HepG2 (cell line): Measurements from ENCODE around the gene MRM3. TPM values are rescaled to one million over a fixed set of nuclear protein-coding genes. Genes with fewer than 3 reads are reported as not detected.
"Not testable (repeated sequence)": the region's sequence is repeated elsewhere in the genome, so short reads cannot be mapped to it uniquely, and the experiment has no call there.

Experiments
- ATAC-seq: fragments of 200-7000 bp; cut with Tn5 transposase; 3 replicates; pipeline ENCODE4 v1.9.1; 2020; ENCODE audit warnings: mild to moderate bottlenecking, moderate library complexity
- BruUV-seq: library from RNA; stranded (reverse); fragments of 400-500 nt; replicated peaks from 2 replicates; lab custom pipeline; 2021; lab: Mats Ljungman, UMichigan
- CTCF ChIA-PET: fragments of 300-600 bp; formaldehyde crosslinking; extraction: SDS; loops from one replicate; lab custom pipeline; 2021; ENCODE audit warnings: low total read pairs, inconsistent platforms, low intra/inter-chr PET ratio; lab: Yijun Ruan, JAX
- POLR2A ChIA-PET: fragments of 350-600 bp; sonication (Branson Sonifier 250); formaldehyde crosslinking; loops from one replicate; lab custom pipeline; 2020; ENCODE audit warnings: antibody characterized with exemption, inconsistent platforms; lab: Yijun Ruan, JAX
- DNase-seq: peaks from one replicate; pipeline ENCODE4 v3.0.0-alpha.2; 2015; ENCODE audit warnings: low spot score
- FAIRE-seq: peaks from 3 replicates; lab custom pipeline; 2011; peaks lifted over from hg19 to GRCh38; lab: Jason Lieb, UNC
- H2AFZ ChIP-seq: one replicate; pipeline ENCODE4 v1.6.1; 2011; ENCODE audit warnings: low read length, inconsistent platforms
- H3K27ac ChIP-seq: fragments of 300-600 bp; 3 replicates; pipeline ENCODE4 v1.8.0; 2011; ENCODE audit warnings: mixed run types, mild to moderate bottlenecking, mixed read lengths, low read length, inconsistent platforms; ENCODE audit not compliant: insufficient read depth; ENCODE audit errors: extremely low read length
- H3K27me3 ChIP-seq, 2 experiments: fragments of 200-600 bp in 1 of 2; 2 replicates in 1 of 2; 3 replicates in 1 of 2; pipeline versions ENCODE4 v1.6.0 to v1.8.0; 2011; ENCODE audit warnings: low read length in 2 of 2, mild to moderate bottlenecking in 2 of 2, moderate library complexity in 2 of 2, inconsistent platforms in 1 of 2; ENCODE audit not compliant: insufficient read depth in 2 of 2, control insufficient read depth in 1 of 2
- H3K36me3 ChIP-seq, 2 experiments: fragments of 200-600 bp in 1 of 2; replicated peaks in 1 of 2; 2 replicates in 1 of 2; 3 replicates in 1 of 2; pipeline versions ENCODE4 v1.5.1 to v1.8.0; 2011; ENCODE audit warnings: low read length in 2 of 2, inconsistent platforms in 1 of 2; ENCODE audit not compliant: insufficient read depth in 2 of 2, control insufficient read depth in 1 of 2
- H3K4me1 ChIP-seq: 2 replicates; pipeline ENCODE4 v1.5.1; 2012; ENCODE audit warnings: low read length, inconsistent platforms; ENCODE audit not compliant: insufficient read depth
- H3K4me2 ChIP-seq: 2 replicates; pipeline ENCODE4 v1.6.0; 2011; ENCODE audit warnings: low read depth, low read length, inconsistent platforms
- H3K4me3 ChIP-seq, 3 experiments: fragments of 200-600 bp in 1 of 3; sonication (generic), shearing (Covaris generic) in 1 of 3; replicated peaks in 1 of 3; 2 replicates each; pipeline ENCODE4 v1.5.1; 2011 to 2016; ENCODE audit warnings: low read length in 3 of 3, inconsistent platforms in 2 of 3, low read depth in 2 of 3, mild to moderate bottlenecking in 2 of 3, control low read depth in 1 of 3, mixed read lengths in 1 of 3; ENCODE audit not compliant: insufficient read depth in 1 of 3
- H3K79me2 ChIP-seq: one replicate; pipeline ENCODE4 v1.6.1; 2011; ENCODE audit warnings: low read length, inconsistent platforms; ENCODE audit not compliant: insufficient read depth
- H3K9ac ChIP-seq: 2 replicates; pipeline ENCODE4 v1.6.0; 2011; ENCODE audit warnings: mild to moderate bottlenecking, low read depth, low read length, inconsistent platforms; ENCODE audit not compliant: insufficient read depth
- H3K9me3 ChIP-seq: 2 replicates; pipeline ENCODE4 v1.5.1; 2012; ENCODE audit warnings: mild to moderate bottlenecking, low read length
- H4K20me1 ChIP-seq: 2 replicates; pipeline ENCODE4 v1.6.0; 2011; ENCODE audit warnings: inconsistent platforms, mild to moderate bottlenecking, low read length, moderate library complexity; ENCODE audit not compliant: insufficient read depth
- CENPX ChIP-seq: sonication (generic); formaldehyde crosslinking; IDR thresholded peaks from 2 replicates; pipeline ENCODE4 v1.9.0; 2021; ENCODE audit warnings: mild to moderate bottlenecking, missing genetic modification reagents, moderate library complexity
- RXRA ChIP-seq: sonication (generic); formaldehyde crosslinking; IDR thresholded peaks from 2 replicates; pipeline ENCODE4 v1.5.1; 2020; ENCODE audit warnings: missing genetic modification reagents
- ZSCAN9 ChIP-seq: IDR thresholded peaks from 2 replicates; pipeline ENCODE4 v1.6.1; 2016; ENCODE audit warnings: borderline replicate concordance
- WGBS: methylation state at CpG from one replicate; pipeline ENCODE4 v1.1.6; 2017; ENCODE audit warnings: low lambda C conversion rate; 5-methylcytosine and 5-hydroxymethylcytosine counted together
- in situ Hi-C: cut with HindIII; loops from 2 replicates; pipeline ENCODE4 v1.10.0; 2017; ENCODE audit warnings: low pct_unique_long_range_greater_than_20kb; ENCODE audit not compliant: extremely low pct_ligation_motif_present
- intact Hi-C: fragments of 100-400 bp; cut with micrococcal nuclease; formaldehyde crosslinking; loops from one replicate; pipeline ENCODE4 v1.10.0; 2022; ENCODE audit not compliant: unreplicated experiment
- polyA plus RNA-seq, 8 experiments: library from polyadenylated mRNA; depleted of rRNA in 3 of 8; stranded (reverse) in 7 of 8; unstranded in 1 of 8; fragments of >200 nt; fragmentation: Illumina TruSeq in 4 of 8; extraction: Trizol in 4 of 8; gene quantifications; 2 replicates each; pipeline versions ENCODE4 v1.2.1 to v1.2.3, GENCODE V29; 2011 to 2016; ENCODE audit warnings: low read depth in 4 of 8, missing spikeins in 1 of 8, mixed read lengths in 1 of 8; ENCODE audit not compliant: insufficient read depth in 1 of 8
- total RNA-seq, 5 experiments: library from RNA; depleted of rRNA; stranded (reverse); fragments of >200 nt; fragmentation: Illumina TruSeq; extraction: Trizol; gene quantifications; 2 replicates each; pipeline ENCODE4 v1.2.3, GENCODE V29; 2016; ENCODE audit warnings: low read depth in 1 of 5
- TF ChIP-seq, protein P1 (sequence below): IDR thresholded peaks from 2 replicates; pipeline ENCODE4 v1.6.1; 2016; ENCODE audit warnings: missing genetic modification reagents, missing compliant biosample characterization

MRM3 gene
- total and polyA plus RNA-seq, 2 of the 13 experiments (the other 11 are each of a cell fraction or from before 2014, with no cell fraction given) = 12.3 to 25.5 TPM

DNA sequence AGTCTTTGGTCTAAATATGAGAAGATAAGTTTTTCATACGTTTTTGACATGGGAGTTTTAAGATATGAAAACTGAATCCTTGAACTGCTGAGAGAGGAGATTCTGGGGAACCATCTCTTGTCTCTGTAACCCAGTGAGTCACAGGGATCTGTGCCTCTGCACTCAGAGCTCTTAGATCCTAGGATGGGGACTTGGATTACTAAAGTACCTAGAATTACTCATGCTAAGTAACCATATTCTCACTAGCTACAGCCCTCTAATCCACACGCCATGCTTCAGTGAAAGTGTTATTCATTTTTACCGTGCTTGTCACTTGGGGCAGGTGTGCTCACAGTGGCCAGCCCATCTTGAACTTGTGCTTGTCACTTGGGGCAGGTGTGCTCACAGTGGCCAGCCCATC lies 2.0 kb downstream of the MRM3 start:
- CTCF ChIA-PET = no interaction called here
- POLR2A ChIA-PET = no interaction called here
- ATAC-seq = no peak
- Histone ChIP-seq H3K27ac (no peak overlapping the region), H3K36me3 (peaks cover 9 to 28% of the 10 kb centered on the region in 2 experiments; a peak in 4 of 5 replicates), H3K27me3 (no peaks in the 10 kb centered on the region; a peak in 1 of 5 replicates), H3K4me2 (peak overlapping the region; percentile 83; the same call in 1 of the 2 replicates), H3K4me3 (peak overlapping the region in 1 of 3 experiments; percentile 20; a peak in 2 of 6 replicates), H3K4me1 (peaks cover 25% of the 10 kb centered on the region), H4K20me1 (no peaks in the 10 kb centered on the region), H3K79me2 (peaks cover 52% of the 10 kb centered on the region), H3K9ac (0 out of 2 replicates have a peak overlapping the region, but pooled peaks have one; percentile 43), H2AFZ (no peak overlapping the region), H3K9me3 (no peaks in the 10 kb centered on the region)
- no peak for DNase-seq
- WGBS = 64% methylated on average over 3 of the region's 3 CpGs
- in situ Hi-C loops = loop anchor here (5.0 kb wide), 1 partner anchor 198 kb away; no protein-coding TSS in a partner anchor
- intact Hi-C loops = loop anchor here (5.0 kb wide), 1 partner anchor 213 kb away; the partner anchor contains the start of gene TIMM22
- no TSS peak for BruUV-seq
- TF ChIP-seq, protein P1, sequence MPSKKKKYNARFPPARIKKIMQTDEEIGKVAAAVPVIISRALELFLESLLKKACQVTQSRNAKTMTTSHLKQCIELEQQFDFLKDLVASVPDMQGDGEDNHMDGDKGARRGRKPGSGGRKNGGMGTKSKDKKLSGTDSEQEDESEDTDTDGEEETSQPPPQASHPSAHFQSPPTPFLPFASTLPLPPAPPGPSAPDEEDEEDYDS (CRISPR knock-in tag) = no peak
- TF ChIP-seq ZSCAN9 (CRISPR knock-in tag) (no peak), CENPX (no peak), RXRA (CRISPR knock-in tag) (no peak)
- no peak for FAIRE-seq

DNA sequence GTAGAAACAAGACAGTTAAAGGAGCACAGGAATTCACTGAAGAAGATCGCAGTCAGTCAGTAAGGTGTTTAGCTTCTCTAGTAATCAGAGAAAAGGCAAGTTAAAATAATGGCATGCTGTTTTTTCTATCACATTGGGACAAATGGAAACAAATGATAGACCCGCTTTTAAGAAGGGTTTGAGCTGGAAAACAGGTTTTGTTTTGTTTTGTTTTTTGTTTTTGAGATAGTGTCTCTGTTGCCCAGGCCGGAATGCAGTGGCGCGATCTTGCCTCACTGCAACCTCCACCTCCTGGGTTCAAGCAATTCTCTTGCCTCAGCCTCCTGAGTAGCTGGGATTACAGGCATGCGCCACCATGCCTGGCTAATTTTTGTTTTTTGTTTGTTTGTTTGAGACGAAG lies 3.7 kb downstream of the MRM3 start:
- FAIRE-seq, BruUV-seq, in situ Hi-C loops, H3K27me3 ChIP-seq, H3K27ac ChIP-seq, H3K4me3 ChIP-seq, intact Hi-C loops, CTCF ChIA-PET, H3K4me2 ChIP-seq, DNase-seq, H3K9me3 ChIP-seq, ATAC-seq, POLR2A ChIA-PET, H2AFZ ChIP-seq, H4K20me1 ChIP-seq, H3K9ac ChIP-seq: not testable (repeated sequence)
- peaks cover 15 to 37% of the 10 kb centered on the region in 2 experiments; a peak in 4 of 5 replicates for H3K36me3 ChIP-seq
- 97% methylated on average over 7 of the region's 7 CpGs for WGBS
- H3K79me2 ChIP-seq = peaks cover 41% of the 10 kb centered on the region
- peaks cover 19% of the 10 kb centered on the region for H3K4me1 ChIP-seq
